CD4-positive, alpha-beta T cell treated with Interleukin-17A for 4 hours (primary cell): ENCODE results near the gene PRSS27.
A peak's percentile ranks its signal among the peaks of the same experiment; 100 is the strongest.
"Not testable (repeated sequence)": the region's sequence is repeated elsewhere in the genome, so short reads cannot be mapped to it uniquely, and the experiment has no call there.

Experiments
- DNase-seq: peaks from one replicate; pipeline ENCODE4 v3.0.0-alpha.2; 2020; ENCODE audit warnings: mixed read lengths

Gene PRSS27

DNA sequence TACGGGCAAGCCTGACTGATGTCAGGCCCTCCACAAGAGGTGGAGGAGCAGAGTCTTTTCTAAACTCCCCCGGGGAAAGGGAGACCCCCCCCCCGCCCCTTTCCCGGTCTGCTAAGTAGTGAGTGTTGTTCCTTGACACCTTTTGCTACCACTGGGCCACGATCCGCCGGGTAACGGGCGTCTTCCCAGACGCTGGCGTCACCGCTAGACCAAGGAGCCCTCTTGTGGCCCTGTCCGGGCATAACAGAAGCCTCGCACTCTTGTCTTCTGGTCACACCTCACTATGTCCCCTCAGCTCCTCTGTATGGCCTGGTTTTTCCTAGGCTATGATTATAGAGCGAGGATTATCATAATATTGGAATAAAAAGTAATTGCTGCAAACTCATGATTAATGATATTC, 50.0 kb downstream of the PRSS27 start:
- DNase-seq, result peak; percentile 61

DNA sequence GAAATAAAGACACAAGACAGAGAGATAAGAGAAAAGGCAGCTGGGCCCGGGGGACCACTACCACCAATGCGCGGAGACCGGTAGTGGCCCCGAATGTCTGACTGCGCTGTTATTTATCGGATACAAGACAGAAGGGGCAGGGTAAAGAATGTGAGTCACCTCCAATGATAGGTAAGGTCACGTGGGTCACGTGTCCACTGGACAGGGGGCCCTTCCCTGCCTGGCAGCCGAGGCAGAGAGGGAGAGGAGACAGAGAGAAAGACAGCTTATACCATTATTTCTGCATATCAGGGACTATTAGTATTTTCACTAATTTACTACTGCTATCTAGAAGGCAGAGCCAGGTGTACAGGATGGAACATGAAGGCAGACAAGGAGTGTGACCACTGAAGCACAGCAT, 50.4 kb downstream of the PRSS27 start:
- DNase-seq, result not testable (repeated sequence)

DNA sequence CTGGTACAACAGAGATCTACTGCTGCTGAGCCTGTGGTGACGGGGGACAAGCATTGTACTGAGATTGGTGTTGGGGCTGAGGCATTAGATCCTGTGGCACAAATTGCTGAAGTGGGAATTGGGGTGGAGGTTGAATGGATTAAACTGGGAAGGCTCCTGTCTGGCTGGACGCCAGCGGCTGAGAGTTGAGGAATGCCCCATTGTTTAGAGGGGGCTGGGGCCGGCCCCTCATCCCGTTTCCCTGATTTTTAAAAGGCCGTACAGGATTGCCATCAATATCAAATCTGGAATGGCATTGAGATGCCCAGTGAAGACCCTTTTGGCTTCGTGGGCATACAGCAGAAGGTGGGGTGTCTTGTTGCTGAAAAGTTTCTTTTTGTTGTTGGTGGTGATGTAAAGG, 53.4 kb downstream of the PRSS27 start:
- DNase-seq, result not testable (repeated sequence)

DNA sequence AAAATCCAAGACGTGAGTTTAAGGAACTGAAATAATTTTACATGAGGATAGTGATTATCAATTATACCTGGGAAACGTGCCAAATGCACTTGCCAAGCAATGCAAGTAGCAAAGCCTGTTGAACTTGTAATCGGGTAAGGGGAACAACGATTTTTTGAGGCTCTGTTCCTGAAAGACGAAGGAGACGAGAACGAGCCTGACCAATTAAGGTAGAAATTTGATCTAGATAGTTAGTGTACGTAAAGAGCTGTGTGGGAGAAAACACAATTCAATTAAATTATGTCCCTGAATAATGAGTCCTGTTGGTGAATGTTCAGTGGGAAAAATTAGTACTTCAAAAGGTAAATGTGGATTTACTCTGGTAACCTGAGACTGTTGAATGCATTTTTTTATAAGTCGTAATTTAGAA, 55.4 kb downstream of the PRSS27 start:
- no peak for DNase-seq

DNA sequence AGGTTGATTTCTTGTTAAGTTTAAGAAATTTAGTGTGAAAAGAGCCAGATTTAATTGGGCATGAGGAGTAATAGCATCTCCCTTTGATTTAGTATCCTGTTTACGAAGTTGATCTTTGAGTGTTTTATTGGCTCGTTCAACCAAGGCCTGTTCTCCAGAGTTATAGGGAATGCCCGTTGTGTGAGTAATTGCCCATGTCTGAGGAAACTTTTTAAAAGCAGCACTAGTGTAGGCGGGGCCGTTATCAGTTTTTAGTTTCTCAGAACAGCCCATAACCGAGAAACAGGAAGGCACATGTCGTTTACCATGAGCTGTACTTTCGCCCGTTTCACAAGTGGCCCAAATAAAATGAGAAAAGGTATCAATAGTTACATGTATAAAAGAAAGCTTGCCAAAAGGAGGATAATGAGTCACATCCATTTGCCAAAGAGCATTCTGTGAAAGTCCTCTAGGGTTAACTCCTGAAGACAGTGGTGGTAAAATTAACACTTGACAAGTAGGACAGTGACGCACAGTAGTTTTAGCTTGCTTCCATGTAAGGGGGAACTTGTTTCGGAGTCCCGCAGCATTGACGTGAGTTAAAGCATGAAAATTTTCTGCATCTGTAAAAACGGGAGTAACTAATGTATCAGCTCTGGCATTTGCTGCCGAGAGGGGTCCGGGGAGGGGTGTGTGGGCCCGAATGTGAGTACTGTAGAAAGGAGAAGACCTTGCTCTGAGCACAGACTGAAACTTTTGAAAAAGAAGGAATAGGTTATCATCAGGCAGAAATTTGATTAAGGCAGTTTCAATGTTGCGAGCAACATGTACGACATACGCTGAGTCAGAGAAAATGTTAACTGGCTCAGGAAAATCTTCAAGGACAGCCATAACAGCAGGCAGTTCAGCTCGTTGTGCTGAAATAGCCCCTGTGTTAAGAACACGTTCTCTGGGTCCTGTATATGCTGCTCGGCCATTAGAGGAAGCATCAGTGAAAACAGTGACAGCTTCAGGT, 56.2 kb downstream of the PRSS27 start:
- DNase-seq, result peak; percentile 21
